ENCODE data around the gene HEBP1.

- TF ChIP-seq CTCF (IDR thresholded peaks at IDR 0.05; ENCODE audit: low read depth, low read length, poor library complexity, severe bottlenecking) (no peak), EZH2phosphoT487 (IDR thresholded peaks at IDR 0.05; ENCODE audit: borderline replicate concordance, low read length) (no peak)
These were observed 17.7 kb downstream of the HEBP1 start for GRCh38 chr12:12982331-12982730.

Data from DOHH2 (cell line).